Stimulated activated CD8-positive, alpha-beta memory T cell treated with anti-CD3 and anti-CD28 coated beads, Interleukin-7, amount 100 ng/mL, for 24 hours (primary cell): ENCODE results near the gene ANXA6.
"Not testable (repeated sequence)": the region's sequence is repeated elsewhere in the genome, so short reads cannot be mapped to it uniquely, and the experiment has no call there.

Source experiments
- DNase-seq: peaks from one replicate; pipeline ENCODE4 v3.0.0-alpha.2; 2020; ENCODE audit warnings: low read depth

Gene ANXA6

GRCh38 chr5:151180291-151180690 is 22.7 kb upstream of the ANXA6 start:
- DNase-seq = no peak

GRCh38 chr5:151179489-151179840 is 21.9 kb upstream of the ANXA6 start:
- no peak for DNase-seq

- DNase-seq = no peak
These were observed 21.4 kb upstream of the ANXA6 start for GRCh38 chr5:151178777-151179488.

GRCh38 chr5:151178372-151178771 is 20.8 kb upstream of the ANXA6 start:
- no peak for DNase-seq

GRCh38 chr5:151176268-151176667 is 18.7 kb upstream of the ANXA6 start:
- not testable (repeated sequence) for DNase-seq

- no peak for DNase-seq
These were observed 17.1 kb upstream of the ANXA6 start for GRCh38 chr5:151174612-151175101.

- no peak for DNase-seq
These were observed 16.4 kb upstream of the ANXA6 start for GRCh38 chr5:151173711-151174611.

- DNase-seq = no peak
These were observed 13.9 kb upstream of the ANXA6 start for GRCh38 chr5:151171529-151171928.

- no peak for DNase-seq
These were observed 11.2 kb upstream of the ANXA6 start for GRCh38 chr5:151168602-151169344.

- DNase-seq = no peak
These were observed 9.4 kb upstream of the ANXA6 start for GRCh38 chr5:151167022-151167421.

- DNase-seq = peak; percentile 56
These were observed 7.3 kb upstream of the ANXA6 start for GRCh38 chr5:151164687-151165392.

GRCh38 chr5:151162776-151163175 is 5.2 kb upstream of the ANXA6 start:
- no peak for DNase-seq

GRCh38 chr5:151159649-151160373 is 2.2 kb upstream of the ANXA6 start:
- no peak for DNase-seq

GRCh38 chr5:151158287-151158661 is 695 bp upstream of the ANXA6 start:
- no peak for DNase-seq

- DNase-seq = no peak
These were observed 815 bp downstream of the ANXA6 start for GRCh38 chr5:151156507-151157420.

GRCh38 chr5:151155775-151156506 is 1.6 kb downstream of the ANXA6 start:
- no peak for DNase-seq

- DNase-seq = peak; percentile 41
These were observed 2.4 kb downstream of the ANXA6 start for GRCh38 chr5:151154931-151155774.

GRCh38 chr5:151153766-151154272 is 3.8 kb downstream of the ANXA6 start:
- no peak for DNase-seq
